ENCODE data around the gene CFAP46.
"Not testable (repeated sequence)": the region's sequence is repeated elsewhere in the genome, so short reads cannot be mapped to it uniquely, and the experiment has no call there.

CFAP46 gene

DNA sequence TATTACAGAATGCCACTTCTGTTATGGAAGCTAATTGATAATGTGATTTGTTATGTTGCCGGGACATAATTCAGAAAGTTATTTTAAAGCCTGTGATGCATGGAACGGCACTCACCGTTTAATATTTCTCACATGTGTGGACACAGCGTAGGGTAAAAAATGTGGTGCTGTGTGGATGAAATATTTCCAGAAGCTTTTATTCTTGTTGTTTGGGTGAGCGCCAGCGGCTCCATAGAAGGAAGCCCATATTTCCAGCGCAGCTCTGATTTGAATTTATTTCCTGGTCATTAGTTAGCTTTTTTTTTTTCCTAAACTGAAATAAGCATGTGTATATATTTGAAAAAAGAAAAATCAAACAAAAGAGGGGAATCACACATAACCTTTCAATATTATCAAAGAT is 136.3 kb downstream of the CFAP46 start:
- no peak for DNase-seq (ENCODE audit: low spot score)

DNA sequence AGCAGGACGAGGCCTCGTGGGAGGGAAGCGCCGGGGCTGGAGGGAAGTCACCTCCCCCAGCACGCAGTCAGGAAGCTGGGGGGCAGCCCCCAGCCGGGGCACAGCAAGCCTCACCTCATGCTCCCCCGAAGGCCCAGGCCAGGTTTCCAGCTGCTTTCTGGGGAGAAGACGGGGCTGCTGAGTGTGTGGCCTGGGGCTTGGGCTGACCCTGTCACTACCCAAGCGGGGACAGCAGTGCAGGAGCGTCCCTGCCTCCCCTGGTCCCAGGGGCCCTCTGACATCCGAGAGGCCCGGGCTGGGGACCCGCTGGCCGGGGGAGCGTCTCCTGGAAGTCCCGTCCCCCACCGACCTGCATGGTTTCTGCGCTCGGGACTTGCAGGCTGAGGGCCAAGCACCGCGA is 136.8 kb downstream of the CFAP46 start:
- DNase-seq (ENCODE audit: low spot score), result no peak

DNA sequence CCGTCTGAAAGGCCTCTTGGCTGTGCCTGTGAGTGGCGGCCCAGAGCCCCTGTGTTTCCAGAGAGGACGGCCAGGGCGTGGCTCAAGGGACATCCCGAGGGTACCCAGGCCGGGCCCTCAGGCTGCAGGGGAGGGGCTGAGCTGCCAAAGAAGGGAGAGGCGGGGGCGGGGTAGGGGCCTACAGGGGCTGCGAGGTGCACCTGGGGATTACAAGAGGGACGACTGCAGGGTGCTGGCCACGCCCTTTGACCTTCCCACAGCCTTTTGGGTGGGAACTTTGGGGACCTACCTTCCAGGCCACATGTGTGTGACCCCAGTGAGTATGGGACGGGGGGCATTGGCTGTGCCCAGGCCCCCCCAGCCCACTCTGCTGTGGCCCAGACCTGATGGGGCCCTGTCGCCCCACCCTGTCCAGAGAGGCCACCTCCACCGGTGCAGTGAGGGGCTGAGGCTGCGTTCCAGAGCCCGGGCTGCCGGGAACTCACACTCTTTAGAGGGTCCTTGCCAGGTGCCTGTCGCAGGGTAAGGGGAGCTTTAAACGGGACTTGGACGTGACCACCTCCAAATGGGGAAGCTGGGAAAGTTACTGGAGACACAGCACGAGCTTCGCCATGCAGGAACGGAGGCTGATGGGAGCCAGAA is 137.5 kb downstream of the CFAP46 start:
- DNase-seq (ENCODE audit: low spot score), result no peak

GRCh38 chr10:132804287-132804686 is 138.1 kb downstream of the CFAP46 start:
- DNase-seq (ENCODE audit: low spot score), result no peak

DNA sequence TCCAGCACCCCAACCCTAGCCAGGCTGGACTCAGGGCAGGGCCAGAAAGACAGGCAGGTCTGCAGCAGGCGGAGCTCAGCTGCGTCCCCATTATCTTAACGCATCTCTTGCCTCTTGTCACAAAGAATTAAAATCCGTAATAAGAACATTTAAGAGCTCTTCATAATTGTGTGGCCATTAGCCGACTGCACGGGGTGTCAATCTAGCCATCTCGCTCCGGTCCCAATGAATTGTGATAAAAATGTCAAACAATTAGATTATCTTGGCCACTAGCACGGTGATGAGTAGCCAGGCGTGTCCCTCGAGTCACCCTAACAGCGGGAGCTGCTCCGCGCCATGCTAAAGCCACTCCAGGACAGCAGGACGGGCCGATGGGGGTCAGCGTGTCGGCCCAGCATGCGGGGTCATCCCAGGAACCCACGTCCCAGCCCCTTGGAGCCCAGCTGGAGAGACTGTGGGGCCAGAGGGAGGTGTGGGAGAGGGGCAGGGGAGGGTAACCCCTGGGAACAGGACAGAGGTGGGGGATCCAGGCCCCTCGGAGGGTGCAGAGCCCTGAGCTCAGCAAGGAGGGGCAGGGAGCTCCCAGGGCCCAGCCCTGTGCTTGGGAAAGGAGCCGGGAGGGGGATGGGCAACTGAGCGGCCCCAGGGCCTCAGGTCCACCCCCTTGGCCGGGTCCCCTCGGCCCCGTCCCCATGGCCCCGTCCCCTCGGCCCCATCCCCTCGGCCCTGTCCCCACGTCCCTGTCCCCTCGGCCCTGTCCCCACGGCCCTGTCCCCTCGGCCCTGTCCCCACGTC is 138.8 kb downstream of the CFAP46 start:
- no peak for DNase-seq (ENCODE audit: low spot score)

DNA sequence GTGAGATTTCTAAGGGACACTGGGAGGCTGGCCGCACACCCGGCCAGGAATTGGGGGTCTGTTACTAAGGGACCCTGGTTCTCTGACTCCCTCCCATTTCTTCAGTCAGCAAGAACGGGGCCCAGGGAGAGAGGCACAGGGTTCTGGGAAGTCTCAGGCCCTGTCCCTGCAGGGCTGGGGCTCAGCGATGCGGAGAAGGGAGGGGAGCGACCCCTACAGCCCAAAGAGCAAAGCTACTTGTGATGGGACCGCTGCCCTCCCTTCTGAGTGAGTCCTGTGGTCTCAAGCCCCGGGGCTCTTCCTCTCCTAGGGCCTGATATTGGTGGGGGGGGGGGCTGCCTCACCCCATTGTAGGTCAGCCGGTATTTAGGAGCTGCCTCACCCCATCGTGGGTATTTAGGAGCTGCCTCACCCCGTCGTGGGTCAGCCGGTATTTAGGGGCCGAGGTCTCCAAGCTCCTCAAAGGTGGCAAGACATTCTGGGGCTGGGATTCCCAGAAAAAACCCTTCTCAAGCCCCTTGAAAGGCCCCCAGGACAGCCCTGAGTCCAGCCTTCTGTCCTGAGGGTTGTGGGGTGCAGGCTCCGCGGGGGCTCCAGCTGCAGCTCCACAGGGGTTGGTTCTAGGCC is 139.6 kb downstream of the CFAP46 start:
- DNase-seq (ENCODE audit: low spot score), result no peak

DNA sequence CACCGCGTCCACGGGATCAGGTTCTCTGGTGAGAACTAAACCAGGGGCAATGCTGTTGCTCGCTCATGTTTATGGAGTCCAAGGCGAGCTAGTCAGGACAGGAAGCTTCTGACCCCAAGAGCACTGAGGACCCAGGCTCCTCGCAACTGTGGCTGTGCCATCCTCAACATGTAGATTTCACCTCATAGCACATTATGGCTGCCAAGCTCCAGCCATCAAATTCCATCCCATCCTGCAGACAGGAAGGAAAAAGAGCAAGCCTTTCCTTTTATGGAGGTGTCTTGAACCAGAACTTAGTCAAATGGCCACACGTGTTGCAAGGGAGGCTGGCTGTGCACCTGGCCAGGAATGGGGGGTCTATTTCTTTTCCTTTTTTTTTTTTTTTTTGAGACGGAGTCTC is 140.3 kb downstream of the CFAP46 start:
- no peak for DNase-seq (ENCODE audit: low spot score)

GRCh38 chr10:132799865-132800264 is 142.5 kb downstream of the CFAP46 start:
- no peak for DNase-seq (ENCODE audit: low spot score)

DNA sequence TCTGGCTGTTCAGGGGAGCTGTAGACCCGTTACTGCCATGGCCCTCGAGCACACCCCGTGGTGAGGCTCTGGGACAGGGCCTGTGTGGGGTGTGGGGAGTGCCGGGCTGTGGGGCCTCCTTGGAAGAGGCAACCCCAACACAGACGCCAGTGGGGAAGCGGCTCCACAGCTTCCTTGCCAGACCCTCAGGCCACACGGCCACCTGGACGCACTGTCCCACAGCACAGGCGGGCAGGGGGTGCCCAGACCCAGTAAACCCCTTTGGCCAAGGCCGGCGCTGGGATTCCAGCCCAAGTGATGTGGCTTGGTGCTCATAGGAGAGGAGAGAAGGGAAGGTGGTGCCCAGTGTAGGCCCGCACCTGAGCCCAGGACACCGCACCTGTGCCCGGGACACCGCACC is 143.5 kb downstream of the CFAP46 start:
- no peak for DNase-seq (ENCODE audit: low spot score)

- DNase-seq (ENCODE audit: low spot score), result no peak
These were observed 144.0 kb downstream of the CFAP46 start for GRCh38 chr10:132798403-132798802.

DNA sequence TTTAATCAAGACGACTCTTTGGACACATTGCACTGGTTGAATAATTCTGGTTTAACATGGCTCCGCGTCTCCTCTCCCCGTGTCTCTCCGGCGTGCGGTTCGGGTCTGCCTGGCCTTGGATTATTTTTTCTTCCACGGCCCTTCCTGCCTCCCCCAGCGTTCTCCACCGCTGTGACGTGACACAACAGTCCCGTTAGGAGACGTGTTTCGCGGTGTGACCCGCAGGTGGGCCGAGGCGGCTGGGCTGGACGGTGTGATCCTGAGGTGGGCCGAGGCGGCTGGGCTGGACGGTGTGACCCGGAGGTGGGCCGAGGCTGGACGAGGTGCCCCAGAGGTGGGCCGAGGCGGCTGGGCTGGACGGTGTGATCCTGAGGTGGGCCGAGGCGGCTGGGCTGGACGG is 144.4 kb downstream of the CFAP46 start:
- DNase-seq (ENCODE audit: low spot score), result not testable (repeated sequence)

GRCh38 chr10:132796846-132797245 is 145.5 kb downstream of the CFAP46 start:
- no peak for DNase-seq (ENCODE audit: low spot score)

- DNase-seq (ENCODE audit: low spot score), result no peak
These were observed 148.2 kb downstream of the CFAP46 start for GRCh38 chr10:132793871-132794849.

GRCh38 chr10:132793213-132793612 is 149.2 kb downstream of the CFAP46 start:
- no peak for DNase-seq (ENCODE audit: low spot score)

DNA sequence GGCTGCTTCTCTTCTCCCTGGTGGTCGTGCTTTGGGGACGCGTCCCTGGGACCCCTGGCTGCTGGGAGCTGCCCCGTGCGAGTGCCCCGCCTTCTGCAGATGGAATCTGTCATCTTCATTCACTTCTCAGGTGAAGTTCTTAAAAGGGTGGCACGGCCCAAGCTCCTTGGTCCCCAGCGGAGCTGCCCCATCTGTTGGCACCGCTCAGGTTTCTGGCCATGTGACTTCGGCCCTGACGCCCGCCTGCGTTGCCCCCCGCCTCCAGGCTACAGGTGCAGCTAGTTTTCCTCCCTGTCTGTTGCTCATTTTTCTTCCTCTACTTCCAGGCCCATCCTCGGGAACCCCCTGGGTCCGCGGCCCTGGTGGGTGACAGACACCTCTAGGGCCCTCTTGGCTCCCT is 149.6 kb downstream of the CFAP46 start:
- no peak for DNase-seq (ENCODE audit: low spot score)

DNA sequence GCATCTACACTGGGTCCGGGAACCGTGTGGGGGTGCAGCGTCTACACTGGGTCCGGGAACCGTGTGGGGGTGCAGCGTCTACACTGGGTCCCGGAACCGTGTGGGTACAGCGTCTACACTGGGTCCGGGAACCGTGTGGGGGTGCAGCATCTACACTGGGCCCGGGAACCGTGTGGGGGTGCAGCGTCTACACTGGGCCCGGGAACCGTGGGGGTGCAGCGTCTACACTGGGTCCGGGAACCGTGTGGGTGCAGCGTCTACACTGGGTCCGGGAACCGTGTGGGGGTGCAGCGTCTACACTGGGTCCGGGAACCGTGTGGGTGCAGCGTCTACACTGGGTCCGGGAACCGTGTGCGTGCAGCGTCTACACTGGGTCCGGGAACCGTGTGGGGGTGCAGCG is 150.3 kb downstream of the CFAP46 start:
- not testable (repeated sequence) for DNase-seq (ENCODE audit: low spot score)

- no peak for DNase-seq (ENCODE audit: low spot score)
These were observed 151.2 kb downstream of the CFAP46 start for GRCh38 chr10:132790934-132791829.

DNA sequence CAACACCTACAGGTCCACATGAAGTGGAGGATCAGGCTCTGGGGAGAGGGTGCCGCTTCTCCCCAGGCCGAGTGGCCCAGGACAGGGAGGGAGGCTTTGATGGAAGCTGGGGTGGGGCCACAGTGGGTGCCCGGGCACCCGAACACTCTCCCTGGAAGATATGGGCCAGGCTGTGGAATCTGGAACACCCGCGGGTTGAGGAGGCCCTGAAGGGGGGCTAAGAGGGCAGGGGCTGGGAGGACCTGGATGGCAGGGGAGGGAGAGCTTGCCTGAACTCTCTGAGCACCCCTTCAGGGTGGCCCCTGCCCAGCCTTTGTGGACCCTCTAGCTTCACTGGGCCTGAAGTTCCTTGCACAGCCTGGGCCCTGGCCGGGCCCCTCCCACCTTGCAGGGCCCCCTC is 151.9 kb downstream of the CFAP46 start:
- DNase-seq (ENCODE audit: low spot score), result no peak

GRCh38 chr10:132789659-132790148 is 152.7 kb downstream of the CFAP46 start:
- no peak for DNase-seq (ENCODE audit: low spot score)

DNA sequence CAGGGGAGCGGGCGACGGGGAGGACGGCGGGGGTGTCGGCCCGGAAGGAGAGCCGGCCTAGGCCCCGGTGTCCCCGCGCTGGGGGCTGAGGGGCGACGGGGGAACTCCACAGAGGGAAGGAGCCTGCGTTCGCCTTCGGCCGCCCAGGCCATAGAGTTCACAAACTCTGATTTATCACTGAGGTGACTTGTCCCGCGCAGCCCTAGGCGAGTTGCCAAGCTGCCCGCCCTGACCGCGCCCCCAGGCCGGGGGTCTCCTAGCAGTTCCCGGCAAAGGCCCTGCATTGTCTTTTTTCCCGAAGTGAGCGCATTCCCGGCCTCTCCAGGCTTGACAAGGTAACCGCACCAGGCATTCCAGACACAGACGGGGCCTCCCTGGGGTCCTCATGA is 153.5 kb downstream of the CFAP46 start:
- no peak for DNase-seq (ENCODE audit: low spot score)
